Ishikawa (cell line): ENCODE measurements around the gene PXT1.

Source experiments
- EGR1 ChIP-seq: IDR thresholded peaks from 2 replicates; pipeline ENCODE4 v1.6.1; 2012
- NFIC ChIP-seq: IDR thresholded peaks from 2 replicates; pipeline ENCODE4 v1.6.1; 2012
- USF1 ChIP-seq: IDR thresholded peaks from 2 replicates; pipeline ENCODE4 v1.6.1; 2012

- TF ChIP-seq USF1 (no peak), NFIC (no peak), EGR1 (no peak)
Observed at GRCh38 chr6:36368421-36368820, 74.2 kb downstream of the PXT1 start.
